Activated naive CD4-positive, alpha-beta T cell treated with anti-CD3 and anti-CD28 coated beads, Interleukin-2, amount 50 U/mL, for 24 hours (primary cell): ENCODE measurements around the gene DOLK.

ENCODE experiments used
- H3K27ac Mint-ChIP-seq: one replicate; pipeline ENCODE4 v1.8.0; 2021; ENCODE audit warnings: mild to moderate bottlenecking, mixed read lengths
- H3K27me3 Mint-ChIP-seq: one replicate; pipeline ENCODE4 v1.8.0; 2021; ENCODE audit warnings: mixed read lengths
- H3K36me3 Mint-ChIP-seq: one replicate; pipeline ENCODE4 v1.8.0; 2021; ENCODE audit warnings: mixed read lengths
- H3K4me1 Mint-ChIP-seq: one replicate; pipeline ENCODE4 v1.8.0; 2021; ENCODE audit warnings: mixed read lengths
- H3K4me3 Mint-ChIP-seq: one replicate; pipeline ENCODE4 v1.8.0; 2021; ENCODE audit warnings: mild to moderate bottlenecking, mixed read lengths
- H3K9me3 Mint-ChIP-seq: one replicate; pipeline ENCODE4 v1.8.0; 2021; ENCODE audit warnings: mixed read lengths

Gene DOLK

GRCh38 chr9:128902351-128903078, 44.9 kb downstream of the DOLK start:
- peak overlapping the region; percentile 88 for H3K27ac Mint-ChIP-seq
- no peaks in the 10 kb centered on the region for H3K9me3 Mint-ChIP-seq
- peaks cover 78% of the 10 kb centered on the region for H3K4me1 Mint-ChIP-seq
- peaks cover 5% of the 10 kb centered on the region for H3K36me3 Mint-ChIP-seq
- H3K4me3 Mint-ChIP-seq, result peak overlapping the region; percentile 72
- H3K27me3 Mint-ChIP-seq, result no peaks in the 10 kb centered on the region

GRCh38 chr9:128901822-128902221, 45.6 kb downstream of the DOLK start:
- Mint-ChIP-seq H3K27me3 (no peaks in the 10 kb centered on the region), H3K9me3 (no peaks in the 10 kb centered on the region), H3K27ac (peak overlapping the region; percentile 88), H3K4me1 (peaks cover 76% of the 10 kb centered on the region), H3K4me3 (peak overlapping the region; percentile 72), H3K36me3 (peaks cover 5% of the 10 kb centered on the region)

- H3K9me3 Mint-ChIP-seq, result no peaks in the 10 kb centered on the region
- peak overlapping the region; percentile 35 for H3K27ac Mint-ChIP-seq
- H3K36me3 Mint-ChIP-seq, result peaks cover 5% of the 10 kb centered on the region
- no peak overlapping the region for H3K4me3 Mint-ChIP-seq
- no peaks in the 10 kb centered on the region for H3K27me3 Mint-ChIP-seq
- H3K4me1 Mint-ChIP-seq, result peaks cover 76% of the 10 kb centered on the region
Measured at GRCh38 chr9:128901379-128901778, 46.0 kb downstream of the DOLK start.

- Mint-ChIP-seq H3K4me1 (peaks cover 84% of the 10 kb centered on the region), H3K4me3 (peak overlapping the region; percentile 66), H3K36me3 (peaks cover 7% of the 10 kb centered on the region), H3K9me3 (no peaks in the 10 kb centered on the region), H3K27ac (peak overlapping the region; percentile 91), H3K27me3 (no peaks in the 10 kb centered on the region)
Measured at GRCh38 chr9:128899566-128900322, 47.7 kb downstream of the DOLK start.

GRCh38 chr9:128898845-128899565, 48.4 kb downstream of the DOLK start:
- H3K27me3 Mint-ChIP-seq, result no peaks in the 10 kb centered on the region
- H3K36me3 Mint-ChIP-seq, result peaks cover 7% of the 10 kb centered on the region
- H3K27ac Mint-ChIP-seq, result peak overlapping the region; percentile 91
- peaks cover 84% of the 10 kb centered on the region for H3K4me1 Mint-ChIP-seq
- H3K4me3 Mint-ChIP-seq, result peak overlapping the region; percentile 66
- H3K9me3 Mint-ChIP-seq, result no peaks in the 10 kb centered on the region

- Mint-ChIP-seq H3K9me3 (no peaks in the 10 kb centered on the region), H3K27me3 (no peaks in the 10 kb centered on the region), H3K36me3 (peaks cover 8% of the 10 kb centered on the region), H3K4me3 (peak overlapping the region; percentile 42), H3K4me1 (peaks cover 83% of the 10 kb centered on the region), H3K27ac (peak overlapping the region; percentile 94)
Measured at GRCh38 chr9:128898382-128898781, 49.0 kb downstream of the DOLK start.

GRCh38 chr9:128895556-128895955, 51.8 kb downstream of the DOLK start:
- H3K4me3 Mint-ChIP-seq, result no peak overlapping the region
- H3K36me3 Mint-ChIP-seq, result peaks cover 10% of the 10 kb centered on the region
- H3K27me3 Mint-ChIP-seq, result no peaks in the 10 kb centered on the region
- H3K4me1 Mint-ChIP-seq, result peaks cover 75% of the 10 kb centered on the region
- no peaks in the 10 kb centered on the region for H3K9me3 Mint-ChIP-seq
- H3K27ac Mint-ChIP-seq, result no peak overlapping the region
